PC-3 (cell line): ENCODE results near the gene NHSL1. TPM values are rescaled to one million over a fixed set of nuclear protein-coding genes. Genes with fewer than 3 reads are reported as not detected.

Source experiments
- ATAC-seq: fragments of 200-7000 bp; cut with Tn5 transposase; 2 replicates; pipeline ENCODE4 v1.9.1; 2020; ENCODE audit warnings: mild to moderate bottlenecking, moderate library complexity
- BruUV-seq: library from RNA; stranded (reverse); fragments of 400-500 nt; replicated peaks from 2 replicates; lab custom pipeline; 2021; lab: Mats Ljungman, UMichigan
- CTCF ChIA-PET: fragments of 300-600 bp; sonication (Branson Sonifier 250); formaldehyde crosslinking; loops from one replicate; lab custom pipeline; 2022; ENCODE audit warnings: antibody characterized with exemption; lab: Charles Lee
- POLR2A ChIA-PET: fragments of 300-600 bp; sonication (Branson Sonifier 250); formaldehyde crosslinking; loops from one replicate; lab custom pipeline; 2022; ENCODE audit warnings: antibody characterized with exemption; ENCODE audit not compliant: unreplicated experiment; lab: Charles Lee
- DNase-seq: peaks from one replicate; pipeline ENCODE4 v3.0.0-alpha.2; 2015
- H2AFZ ChIP-seq: fragments of 300-600 bp; sonication (generic); 2 replicates; pipeline ENCODE4 v1.6.0; 2016; ENCODE audit warnings: antibody characterized with exemption, low read length
- H3F3A ChIP-seq: fragments of 300-600 bp; sonication (generic); one replicate; pipeline ENCODE4 v1.6.0; 2017; ENCODE audit warnings: antibody characterized with exemption, low read length, control low read depth, mild to moderate bottlenecking; ENCODE audit not compliant: unreplicated experiment
- H3K27ac ChIP-seq: fragments of 300-600 bp; sonication (generic); 2 replicates; pipeline ENCODE4 v1.5.1; 2016; ENCODE audit warnings: mild to moderate bottlenecking, low read length
- H3K27me3 ChIP-seq: fragments of 300-600 bp; sonication (generic); 2 replicates; pipeline ENCODE4 v1.6.1; 2016; ENCODE audit warnings: low read length, mixed read lengths
- H3K36me3 ChIP-seq: fragments of 300-600 bp; sonication (generic); 2 replicates; pipeline ENCODE4 v1.6.1; 2016; ENCODE audit warnings: low read depth, mixed run types, low read length, mixed read lengths
- H3K4me1 ChIP-seq: fragments of 300-600 bp; sonication (generic); 2 replicates; pipeline ENCODE4 v1.5.1; 2016; ENCODE audit warnings: low read length; ENCODE audit not compliant: insufficient read depth
- H3K4me2 ChIP-seq: fragments of 300-600 bp; sonication (generic); 2 replicates; pipeline ENCODE4 v1.6.0; 2016; ENCODE audit warnings: low read length
- H3K4me3 ChIP-seq: fragments of 300-600 bp; sonication (generic); 2 replicates; pipeline ENCODE4 v1.5.1; 2016; ENCODE audit warnings: mild to moderate bottlenecking, low read length, mixed read lengths
- H3K79me2 ChIP-seq: fragments of 300-600 bp; sonication (generic); 2 replicates; pipeline ENCODE4 v1.6.1; 2017; ENCODE audit warnings: low read length, mixed read lengths
- H3K9ac ChIP-seq: fragments of 300-600 bp; sonication (generic); 2 replicates; pipeline ENCODE4 v1.6.0; 2016; ENCODE audit warnings: mild to moderate bottlenecking, low read length
- H3K9me2 ChIP-seq: fragments of 300-600 bp; sonication (generic); replicated peaks from 2 replicates; pipeline ENCODE4 v1.6.1; 2016; ENCODE audit warnings: mixed run types, low read length, mixed read lengths
- H3K9me3 ChIP-seq: fragments of 300-600 bp; sonication (generic); 2 replicates; pipeline ENCODE4 v1.6.1; 2016; ENCODE audit warnings: low read length, mixed read lengths
- H4K20me1 ChIP-seq: fragments of 300-600 bp; sonication (generic); 2 replicates; pipeline ENCODE4 v1.6.1; 2016; ENCODE audit warnings: low read length, mixed read lengths
- EZH2 ChIP-seq: fragments of 300-600 bp; sonication (generic); IDR thresholded peaks from one replicate; pipeline ENCODE4 v1.6.1; 2017; ENCODE audit warnings: antibody characterized with exemption, mild to moderate bottlenecking, low read length; ENCODE audit not compliant: unreplicated experiment
- EZH2phosphoT487 ChIP-seq: fragments of 300-600 bp; sonication (generic); IDR thresholded peaks from 2 replicates; pipeline ENCODE4 v1.6.1; 2018; ENCODE audit warnings: mild to moderate bottlenecking, antibody characterized with exemption, low read length, borderline replicate concordance
- intact Hi-C: fragments of 100-400 bp; cut with micrococcal nuclease; formaldehyde crosslinking; loops from 2 replicates; pipeline ENCODE4 v1.9.0; 2023
- total RNA-seq: library from RNA; depleted of rRNA; stranded (reverse); fragments of >200 nt; gene quantifications from 2 replicates; pipeline ENCODE4 v1.2.3, GENCODE V29; 2014
- TF ChIP-seq, protein P1 (sequence below): fragments of 300-600 bp; sonication (generic); conservative IDR thresholded peaks from 2 replicates; pipeline ENCODE4 v1.5.1; 2017; ENCODE audit warnings: antibody characterized with exemption, low read depth, mild to moderate bottlenecking, low read length

NHSL1 gene
- total RNA-seq, 1 experiment from 2014 or later = 4.8 TPM

DNA sequence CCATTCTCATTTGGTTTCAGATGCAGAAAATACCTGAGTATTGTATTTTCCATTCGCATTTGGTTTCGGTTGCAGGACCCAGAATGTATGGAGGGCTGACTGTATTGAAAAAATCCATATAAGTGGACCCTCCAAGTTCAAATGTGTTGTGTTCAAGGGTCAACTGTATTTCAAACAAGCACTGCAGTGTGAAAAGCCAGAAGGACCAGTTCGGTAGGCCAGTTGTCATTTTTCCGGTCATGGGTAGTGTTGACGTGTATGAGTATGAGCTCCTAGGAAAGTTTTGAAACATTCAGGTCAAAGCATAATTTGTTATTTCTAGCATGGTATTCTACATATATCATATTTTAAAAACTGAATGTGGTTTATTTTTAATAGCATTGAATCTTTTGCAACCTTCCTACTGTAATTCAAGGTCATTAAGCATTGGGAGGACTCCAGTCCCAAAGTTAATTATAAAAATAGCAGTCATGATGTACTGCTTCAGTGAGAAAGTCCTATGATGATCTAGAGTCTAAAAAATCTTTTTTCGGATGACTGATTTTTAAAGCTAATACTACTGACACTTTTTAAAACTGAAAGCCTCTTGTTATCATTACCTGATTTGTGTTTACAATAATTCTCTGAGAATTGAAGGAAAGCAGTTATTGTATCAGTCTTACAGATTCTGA, 18.9 kb downstream of the NHSL1 start:
- Histone ChIP-seq H3K9me3 (no peaks in the 10 kb centered on the region), H3K79me2 (no peaks in the 10 kb centered on the region), H2AFZ (no peak overlapping the region), H3K4me3 (no peak overlapping the region), H3K9ac (no peak overlapping the region), H3K4me1 (peaks cover 8% of the 10 kb centered on the region), H3K36me3 (no peaks in the 10 kb centered on the region), H3F3A (no peaks in the 10 kb centered on the region), H4K20me1 (no peaks in the 10 kb centered on the region), H3K27me3 (no peaks in the 10 kb centered on the region), H3K27ac (no peak overlapping the region), H3K4me2 (no peak overlapping the region), H3K9me2 (no peaks in the 10 kb centered on the region)
- ChIA-PET CTCF (no interaction called here), POLR2A (no interaction called here)
- BruUV-seq = no TSS peak
- DNase-seq = no peak
- intact Hi-C loops = no loop called here
- ATAC-seq = no peak
- TF ChIP-seq EZH2phosphoT487 = no peak
- no peak for TF ChIP-seq EZH2
- TF ChIP-seq, protein P1, sequence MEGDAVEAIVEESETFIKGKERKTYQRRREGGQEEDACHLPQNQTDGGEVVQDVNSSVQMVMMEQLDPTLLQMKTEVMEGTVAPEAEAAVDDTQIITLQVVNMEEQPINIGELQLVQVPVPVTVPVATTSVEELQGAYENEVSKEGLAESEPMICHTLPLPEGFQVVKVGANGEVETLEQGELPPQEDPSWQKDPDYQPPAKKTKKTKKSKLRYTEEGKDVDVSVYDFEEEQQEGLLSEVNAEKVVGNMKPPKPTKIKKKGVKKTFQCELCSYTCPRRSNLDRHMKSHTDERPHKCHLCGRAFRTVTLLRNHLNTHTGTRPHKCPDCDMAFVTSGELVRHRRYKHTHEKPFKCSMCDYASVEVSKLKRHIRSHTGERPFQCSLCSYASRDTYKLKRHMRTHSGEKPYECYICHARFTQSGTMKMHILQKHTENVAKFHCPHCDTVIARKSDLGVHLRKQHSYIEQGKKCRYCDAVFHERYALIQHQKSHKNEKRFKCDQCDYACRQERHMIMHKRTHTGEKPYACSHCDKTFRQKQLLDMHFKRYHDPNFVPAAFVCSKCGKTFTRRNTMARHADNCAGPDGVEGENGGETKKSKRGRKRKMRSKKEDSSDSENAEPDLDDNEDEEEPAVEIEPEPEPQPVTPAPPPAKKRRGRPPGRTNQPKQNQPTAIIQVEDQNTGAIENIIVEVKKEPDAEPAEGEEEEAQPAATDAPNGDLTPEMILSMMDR = no peak

DNA sequence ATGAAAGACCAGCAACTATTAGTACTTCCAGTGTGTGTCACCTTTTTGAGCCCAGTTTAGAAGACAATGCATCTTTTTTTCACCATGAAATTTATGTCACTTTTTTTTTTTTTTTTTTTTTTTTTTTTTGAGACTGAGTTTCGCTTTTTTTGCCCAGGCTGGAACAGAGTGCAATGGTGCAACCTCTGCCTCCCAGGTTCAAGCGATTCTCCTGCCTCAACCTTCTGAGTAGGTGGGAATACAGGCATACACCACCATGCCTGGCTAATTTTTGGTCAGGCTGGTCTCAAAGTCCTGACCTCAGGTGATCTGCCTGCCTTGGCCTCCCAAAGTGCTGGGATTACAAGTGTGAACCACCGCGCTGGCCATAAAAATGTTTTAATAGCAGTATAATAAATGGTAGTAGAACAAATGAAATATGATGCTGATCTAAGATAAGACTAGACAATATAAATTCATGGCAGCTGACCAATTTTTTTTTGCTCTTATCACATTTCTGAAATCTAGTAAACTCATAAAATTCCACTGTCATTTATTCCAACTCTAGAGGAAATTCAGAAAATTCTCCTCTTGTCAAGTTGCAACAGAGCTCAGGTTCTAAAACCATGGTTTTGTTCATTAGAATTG, 21.3 kb downstream of the NHSL1 start:
- Histone ChIP-seq H3K27me3 (no peaks in the 10 kb centered on the region), H3K79me2 (no peaks in the 10 kb centered on the region), H3K27ac (no peak overlapping the region), H4K20me1 (no peaks in the 10 kb centered on the region), H3F3A (no peaks in the 10 kb centered on the region), H3K9ac (no peak overlapping the region), H3K4me2 (no peak overlapping the region), H3K9me3 (no peaks in the 10 kb centered on the region), H3K4me1 (peaks cover 8% of the 10 kb centered on the region), H3K9me2 (no peaks in the 10 kb centered on the region), H3K36me3 (no peaks in the 10 kb centered on the region), H2AFZ (no peak overlapping the region), H3K4me3 (no peak overlapping the region)
- no peak for TF ChIP-seq EZH2
- TF ChIP-seq EZH2phosphoT487 = no peak
- TF ChIP-seq, protein P1 = no peak
- BruUV-seq = no TSS peak
- intact Hi-C loops = no loop called here
- no peak for ATAC-seq
- ChIA-PET CTCF (no interaction called here), POLR2A (interaction anchor here (0.8 kb wide), 1 partner anchor 1981 kb away, joined by 3 read pairs; no protein-coding TSS in a partner anchor)
- DNase-seq = peak; percentile 38

GRCh38 chr6:138476116-138476515, 23.2 kb downstream of the NHSL1 start:
- no peak for TF ChIP-seq EZH2phosphoT487
- TF ChIP-seq, protein P1 = no peak
- TF ChIP-seq EZH2 = no peak
- ChIA-PET CTCF (no interaction called here), POLR2A (no interaction called here)
- no peak overlapping the region for H3K27ac ChIP-seq
- H3K9me2 ChIP-seq = no peaks in the 10 kb centered on the region
- peaks cover 8% of the 10 kb centered on the region for H3K4me1 ChIP-seq
- no peak overlapping the region for H3K4me3 ChIP-seq
- intact Hi-C loops = no loop called here
- H3K9me3 ChIP-seq = no peaks in the 10 kb centered on the region
- no peak overlapping the region for H3K9ac ChIP-seq
- H2AFZ ChIP-seq = no peak overlapping the region
- no peaks in the 10 kb centered on the region for H3F3A ChIP-seq
- no peaks in the 10 kb centered on the region for H3K27me3 ChIP-seq
- no peak overlapping the region for H3K4me2 ChIP-seq
- no peaks in the 10 kb centered on the region for H3K36me3 ChIP-seq
- ATAC-seq = no peak
- no peaks in the 10 kb centered on the region for H3K79me2 ChIP-seq
- no peak for DNase-seq
- H4K20me1 ChIP-seq = no peaks in the 10 kb centered on the region
- BruUV-seq = no TSS peak
